Mononuclear cell (primary cell): Measurements from ENCODE around the gene CAPZA1. TPM values are rescaled to one million over a fixed set of nuclear protein-coding genes. Genes with fewer than 3 reads are reported as not detected.
A peak's percentile ranks its signal among the peaks of the same experiment; 100 is the strongest.

Experiments used
- H3K27me3 ChIP-seq: 2 replicates; pipeline ENCODE4 v1.6.0; 2011; ENCODE audit warnings: low read length, control low read depth; ENCODE audit not compliant: insufficient read depth
- H3K4me1 ChIP-seq: 2 replicates; pipeline ENCODE4 v1.5.1; 2011; ENCODE audit warnings: mild to moderate bottlenecking, low read length, control low read depth; ENCODE audit not compliant: insufficient read depth
- H3K4me3 ChIP-seq: 2 replicates; pipeline ENCODE4 v1.5.1; 2011; ENCODE audit warnings: mild to moderate bottlenecking, low read length, moderate library complexity
- H3K9me3 ChIP-seq: 2 replicates; pipeline ENCODE4 v1.5.1; 2011; ENCODE audit warnings: low read depth, mild to moderate bottlenecking, control low read depth, low read length
- total RNA-seq: library from RNA; depleted of rRNA; stranded (reverse); fragments of >200 nt; gene quantifications from one replicate; pipeline ENCODE4 v1.2.3, GENCODE V29; 2012

Gene CAPZA1
- total RNA-seq, 1 donor, result 248 TPM

- Histone ChIP-seq H3K4me1 (peaks cover 36% of the 10 kb centered on the region), H3K9me3 (no peaks in the 10 kb centered on the region), H3K4me3 (no peak overlapping the region), H3K27me3 (no peaks in the 10 kb centered on the region)
Observed at GRCh38 chr1:112708002-112708448, 88.4 kb downstream of the CAPZA1 start.

- Histone ChIP-seq H3K4me3 (no peak overlapping the region), H3K4me1 (peaks cover 37% of the 10 kb centered on the region)
Observed at GRCh38 chr1:112708489-112708888, 88.9 kb downstream of the CAPZA1 start.

GRCh38 chr1:112710159-112710558 lies 90.5 kb downstream of the CAPZA1 start:
- Histone ChIP-seq H3K4me3 (no peak overlapping the region), H3K27me3 (no peaks in the 10 kb centered on the region), H3K9me3 (no peaks in the 10 kb centered on the region), H3K4me1 (peaks cover 36% of the 10 kb centered on the region)

More at GRCh38 chr1:112708489-112708888, 88.9 kb downstream of the CAPZA1 start:
- H3K9me3 ChIP-seq, result no peaks in the 10 kb centered on the region
- H3K27me3 ChIP-seq, result no peaks in the 10 kb centered on the region

- H3K27me3 ChIP-seq, result no peaks in the 10 kb centered on the region
- H3K9me3 ChIP-seq, result no peaks in the 10 kb centered on the region
- H3K4me3 ChIP-seq, result no peak overlapping the region
- H3K4me1 ChIP-seq, result peaks cover 34% of the 10 kb centered on the region
Observed at GRCh38 chr1:112710586-112710985, 91.0 kb downstream of the CAPZA1 start.

- Histone ChIP-seq H3K4me1 (peaks cover 34% of the 10 kb centered on the region), H3K27me3 (no peaks in the 10 kb centered on the region), H3K4me3 (no peak overlapping the region), H3K9me3 (no peaks in the 10 kb centered on the region)
Observed at GRCh38 chr1:112711041-112711440, 91.4 kb downstream of the CAPZA1 start.

- Histone ChIP-seq H3K9me3 (no peaks in the 10 kb centered on the region), H3K4me3 (no peak overlapping the region), H3K27me3 (no peaks in the 10 kb centered on the region), H3K4me1 (peaks cover 33% of the 10 kb centered on the region)
Observed at GRCh38 chr1:112711670-112712069, 92.0 kb downstream of the CAPZA1 start.

GRCh38 chr1:112712191-112712590 lies 92.6 kb downstream of the CAPZA1 start:
- H3K4me3 ChIP-seq, result no peak overlapping the region
- no peaks in the 10 kb centered on the region for H3K9me3 ChIP-seq
- H3K4me1 ChIP-seq, result peaks cover 32% of the 10 kb centered on the region
- no peaks in the 10 kb centered on the region for H3K27me3 ChIP-seq

GRCh38 chr1:112712701-112713128 lies 93.1 kb downstream of the CAPZA1 start:
- H3K4me1 ChIP-seq, result peaks cover 28% of the 10 kb centered on the region
- no peaks in the 10 kb centered on the region for H3K27me3 ChIP-seq
- no peaks in the 10 kb centered on the region for H3K9me3 ChIP-seq
- no peak overlapping the region for H3K4me3 ChIP-seq

GRCh38 chr1:112713466-112714312 lies 94.1 kb downstream of the CAPZA1 start:
- Histone ChIP-seq H3K4me1 (peaks cover 34% of the 10 kb centered on the region), H3K9me3 (no peaks in the 10 kb centered on the region), H3K4me3 (peak overlapping the region; percentile 42), H3K27me3 (no peaks in the 10 kb centered on the region)

GRCh38 chr1:112714313-112715263 lies 95.0 kb downstream of the CAPZA1 start:
- Histone ChIP-seq H3K9me3 (no peaks in the 10 kb centered on the region), H3K4me1 (peaks cover 38% of the 10 kb centered on the region), H3K4me3 (peak overlapping the region; percentile 42), H3K27me3 (no peaks in the 10 kb centered on the region)

GRCh38 chr1:112715264-112716053 lies 95.8 kb downstream of the CAPZA1 start, which contains the start of gene PPM1J:
Gene PPM1J, minus strand, starts transcription at chr1:112715332. Its CDS starts 31 bp downstream, at chr1:112715301.
- no peaks in the 10 kb centered on the region for H3K27me3 ChIP-seq
- H3K9me3 ChIP-seq, result no peaks in the 10 kb centered on the region
- peaks cover 38% of the 10 kb centered on the region for H3K4me1 ChIP-seq
- H3K4me3 ChIP-seq, result peak within 1 kb of the TSS; percentile 42

GRCh38 chr1:112716133-112716720 lies 96.6 kb downstream of the CAPZA1 start:
- Histone ChIP-seq H3K4me1 (peaks cover 38% of the 10 kb centered on the region), H3K27me3 (no peaks in the 10 kb centered on the region), H3K9me3 (no peaks in the 10 kb centered on the region), H3K4me3 (peak overlapping the region; percentile 35)

GRCh38 chr1:112717263-112717873 lies 97.7 kb downstream of the CAPZA1 start:
- H3K4me1 ChIP-seq, result peaks cover 38% of the 10 kb centered on the region
- no peaks in the 10 kb centered on the region for H3K27me3 ChIP-seq
- no peak overlapping the region for H3K4me3 ChIP-seq
- H3K9me3 ChIP-seq, result no peaks in the 10 kb centered on the region
